HG03439 (cell line): Measurements from ENCODE around the gene ATG2A.
"Not testable (repeated sequence)": the region's sequence is repeated elsewhere in the genome, so short reads cannot be mapped to it uniquely, and the experiment has no call there.

ENCODE experiments used
- ATAC-seq: cut with Tn5 transposase; IDR thresholded peaks from one replicate; pipeline ENCODE4 v1.9.1; 2021; ENCODE audit warnings: mild to moderate bottlenecking, moderate library complexity; ENCODE audit not compliant: unreplicated experiment

Gene ATG2A

DNA sequence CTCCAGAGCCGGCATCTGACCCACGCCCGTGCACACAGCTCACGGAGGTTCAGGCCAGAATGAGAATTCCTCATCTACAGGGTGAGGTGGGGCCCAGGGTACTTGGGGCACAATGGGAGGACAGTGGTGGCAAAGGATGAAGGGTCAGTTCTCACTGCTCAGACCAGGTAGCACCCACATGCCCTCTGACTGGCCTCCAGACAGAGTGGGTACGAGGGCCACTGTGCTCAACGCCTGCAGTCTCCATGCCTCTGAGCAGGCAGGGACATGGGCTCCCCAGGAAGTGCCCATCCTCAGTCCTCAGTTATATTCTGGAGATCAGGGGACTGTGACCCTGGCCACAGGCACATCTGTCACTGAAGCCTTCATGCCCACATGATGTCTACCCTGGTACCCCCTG, 59.5 kb downstream of the ATG2A start:
- no peak for ATAC-seq

- no peak for ATAC-seq
Measured at GRCh38 chr11:64856382-64857227, 60.4 kb downstream of the ATG2A start.

DNA sequence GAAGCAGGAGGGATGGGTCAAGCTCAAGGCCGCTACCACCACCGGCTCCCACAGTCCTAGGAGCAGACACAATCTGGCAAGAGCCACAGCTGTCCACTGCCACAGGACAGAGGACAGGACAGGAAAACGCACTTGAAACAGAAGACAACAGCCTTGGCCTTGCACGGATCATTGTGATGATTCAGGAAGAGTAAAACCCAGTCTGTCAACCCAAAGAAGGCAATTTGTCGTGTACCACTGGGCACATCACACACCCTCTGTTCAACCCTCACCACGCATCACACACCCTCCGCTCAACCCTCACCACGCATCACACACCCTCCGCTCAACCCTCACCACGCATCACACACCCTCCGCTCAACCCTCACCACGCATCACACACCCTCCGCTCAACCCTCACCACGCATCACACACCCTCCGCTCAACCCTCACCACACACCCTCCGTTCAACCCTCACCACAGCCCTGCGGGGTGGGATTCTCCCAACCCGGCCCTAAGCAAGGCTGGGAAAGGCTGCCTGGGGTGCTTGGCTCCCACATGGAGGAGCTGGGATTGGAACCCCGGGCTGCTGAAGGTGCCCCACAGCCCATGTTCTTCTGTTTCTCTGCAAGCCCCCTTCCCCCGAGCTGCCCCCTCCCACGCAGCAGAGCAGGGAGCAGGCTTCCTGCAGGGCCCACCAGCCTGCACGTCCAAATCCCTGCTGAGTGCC, 61.3 kb downstream of the ATG2A start:
- no peak for ATAC-seq

GRCh38 chr11:64854534-64855502, 62.2 kb downstream of the ATG2A start:
- ATAC-seq: no peak

DNA sequence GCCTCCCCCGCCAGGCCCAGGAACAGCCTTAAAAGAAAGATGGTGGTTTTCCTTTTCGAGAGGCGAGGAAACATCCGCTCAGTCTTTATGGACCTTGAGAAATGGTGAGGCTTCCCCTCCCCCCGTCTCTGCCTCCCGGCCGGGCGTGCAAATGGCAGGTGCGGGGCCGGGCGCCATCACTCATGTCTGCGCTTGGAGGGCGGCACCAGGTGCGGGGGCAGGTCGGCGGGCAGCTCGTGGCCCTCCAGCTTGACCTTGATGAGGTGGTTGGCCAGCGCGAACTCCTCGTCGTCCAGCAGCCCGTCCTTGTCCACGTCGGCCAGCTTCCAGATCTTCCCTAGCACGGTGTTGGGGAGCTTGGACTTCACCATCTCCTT, 62.9 kb downstream of the ATG2A start:
- no peak for ATAC-seq

GRCh38 chr11:64853709-64854108, 63.3 kb downstream of the ATG2A start:
- no peak for ATAC-seq

DNA sequence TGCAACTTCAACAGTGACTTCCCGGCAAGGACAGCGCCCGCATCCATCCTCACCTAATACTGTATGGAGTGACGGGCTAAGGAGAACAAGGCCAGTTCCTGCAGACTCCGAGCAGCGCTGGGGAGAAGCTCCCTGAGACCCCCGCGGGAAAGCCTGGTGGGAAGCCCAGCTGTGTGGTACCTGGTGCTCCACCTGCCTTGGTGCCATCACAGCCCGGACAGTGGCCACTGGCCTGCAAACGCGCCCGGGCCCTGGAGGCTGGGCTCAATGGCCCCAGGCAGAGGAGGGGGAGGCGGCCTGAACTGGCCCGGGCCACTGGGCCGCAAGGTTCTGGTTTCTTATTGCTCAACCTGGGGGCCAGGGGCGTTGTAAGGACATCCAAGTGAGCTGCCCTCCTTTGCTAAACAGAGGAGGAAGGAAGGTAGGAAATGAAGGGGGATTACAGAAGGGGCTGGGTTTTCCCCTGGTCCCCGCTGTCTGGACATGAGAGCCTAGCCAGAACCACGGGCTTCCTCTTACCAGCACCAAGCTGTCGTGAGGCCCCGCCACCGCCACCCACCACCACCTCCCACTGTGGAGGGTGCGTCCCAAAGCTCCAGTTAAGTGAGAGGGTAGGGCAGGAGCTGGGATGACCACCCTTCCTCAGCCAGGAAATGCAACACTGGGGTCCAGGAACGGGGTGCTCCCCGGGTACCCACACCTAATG, 64.1 kb downstream of the ATG2A start:
- ATAC-seq: no peak

DNA sequence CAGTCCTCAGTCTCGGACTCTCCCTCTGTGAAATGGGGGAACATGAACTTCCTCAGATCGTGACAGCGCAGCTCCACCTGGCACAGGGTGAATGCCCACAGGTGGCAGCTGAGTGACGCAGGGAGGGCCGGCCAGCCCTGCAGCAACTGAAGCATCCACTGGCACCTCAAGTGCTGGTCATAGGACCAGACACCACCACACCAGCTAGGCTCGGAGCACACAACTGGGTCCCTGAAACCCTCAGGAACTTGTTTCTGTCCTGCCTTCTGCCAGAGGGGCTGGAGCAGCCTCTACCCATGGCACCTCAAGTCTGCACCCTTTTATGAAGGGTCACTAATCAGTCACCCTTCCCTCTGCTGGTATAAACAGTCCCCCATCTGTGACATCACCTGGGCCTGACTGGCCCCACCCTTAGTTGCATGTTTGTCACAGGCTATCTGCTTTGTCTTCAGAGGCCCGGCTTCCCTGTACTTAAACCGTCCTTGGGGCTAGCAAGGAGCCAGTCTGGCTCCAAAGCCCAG, 65.1 kb downstream of the ATG2A start:
- peak; percentile 16 for ATAC-seq

- peak; percentile 59 for ATAC-seq
Measured at GRCh38 chr11:64850979-64851567, 65.9 kb downstream of the ATG2A start.

- no peak for ATAC-seq
Measured at GRCh38 chr11:64849598-64850356, 67.2 kb downstream of the ATG2A start.

DNA sequence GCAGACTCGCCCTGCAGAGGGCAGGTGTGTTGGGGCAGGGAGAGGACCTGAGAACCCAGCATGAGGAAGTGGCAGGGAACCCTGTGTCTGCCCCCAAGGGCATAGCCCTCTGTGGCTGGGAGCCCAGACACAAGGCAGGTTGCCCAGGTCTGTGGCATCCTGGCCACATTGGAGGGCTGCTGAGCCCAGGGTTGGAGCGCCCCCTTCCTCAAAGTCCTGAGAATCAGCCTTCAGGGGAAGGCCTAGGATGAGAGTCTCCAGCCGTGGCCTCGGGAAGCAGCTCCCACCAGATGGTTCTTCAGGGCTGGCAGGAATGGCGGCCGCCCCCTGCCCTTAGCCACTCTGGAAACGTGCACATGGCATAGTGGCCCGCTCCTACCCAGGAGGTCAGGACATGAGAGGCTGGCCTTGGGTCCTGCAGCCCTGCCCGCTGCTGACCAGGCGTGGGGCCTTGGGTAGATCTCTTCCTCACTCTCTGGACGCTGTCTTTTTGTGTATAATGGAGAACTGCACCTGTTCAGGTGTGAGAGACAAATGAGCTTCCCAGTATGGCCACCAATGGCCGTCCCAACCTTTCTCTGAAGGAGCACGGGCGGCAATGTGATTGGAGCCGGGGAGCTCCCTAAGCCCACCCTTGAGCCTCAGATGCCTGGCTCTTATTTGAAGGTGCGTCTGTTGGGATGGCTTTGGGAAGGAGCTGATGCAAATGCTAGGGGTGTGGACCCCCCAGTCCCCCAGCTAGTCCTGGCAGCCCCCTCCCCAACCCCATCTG, 68.0 kb downstream of the ATG2A start:
- ATAC-seq: no peak

DNA sequence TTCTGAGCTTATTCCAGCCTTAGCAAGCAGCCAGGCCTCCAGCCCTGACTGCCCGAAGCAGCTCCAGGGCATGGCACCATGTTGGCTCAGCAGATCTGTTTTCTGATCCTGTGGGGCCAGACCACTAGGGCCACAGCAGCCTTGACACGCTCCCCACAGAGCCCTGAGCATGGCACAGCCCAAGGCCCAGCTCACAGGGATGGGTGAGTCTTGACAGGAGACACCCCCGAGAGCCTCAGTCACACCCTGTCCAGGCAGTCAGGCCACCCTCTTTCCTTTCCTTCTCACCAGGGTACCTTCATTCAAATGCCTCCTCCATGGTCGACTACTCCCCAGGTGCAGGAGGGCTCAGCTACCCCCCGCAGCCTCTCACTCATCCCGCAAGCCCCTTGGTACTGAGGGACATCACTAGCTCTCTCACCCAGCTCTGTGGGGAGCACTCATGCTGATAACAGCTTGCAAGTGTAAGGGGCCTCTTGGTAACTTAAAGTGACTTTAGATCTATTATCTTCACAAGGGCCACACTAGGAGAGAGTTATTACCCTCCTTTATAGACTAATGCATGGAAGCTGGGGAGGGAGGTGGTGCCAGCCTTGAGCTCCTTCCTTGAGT, 68.7 kb downstream of the ATG2A start:
- no peak for ATAC-seq

DNA sequence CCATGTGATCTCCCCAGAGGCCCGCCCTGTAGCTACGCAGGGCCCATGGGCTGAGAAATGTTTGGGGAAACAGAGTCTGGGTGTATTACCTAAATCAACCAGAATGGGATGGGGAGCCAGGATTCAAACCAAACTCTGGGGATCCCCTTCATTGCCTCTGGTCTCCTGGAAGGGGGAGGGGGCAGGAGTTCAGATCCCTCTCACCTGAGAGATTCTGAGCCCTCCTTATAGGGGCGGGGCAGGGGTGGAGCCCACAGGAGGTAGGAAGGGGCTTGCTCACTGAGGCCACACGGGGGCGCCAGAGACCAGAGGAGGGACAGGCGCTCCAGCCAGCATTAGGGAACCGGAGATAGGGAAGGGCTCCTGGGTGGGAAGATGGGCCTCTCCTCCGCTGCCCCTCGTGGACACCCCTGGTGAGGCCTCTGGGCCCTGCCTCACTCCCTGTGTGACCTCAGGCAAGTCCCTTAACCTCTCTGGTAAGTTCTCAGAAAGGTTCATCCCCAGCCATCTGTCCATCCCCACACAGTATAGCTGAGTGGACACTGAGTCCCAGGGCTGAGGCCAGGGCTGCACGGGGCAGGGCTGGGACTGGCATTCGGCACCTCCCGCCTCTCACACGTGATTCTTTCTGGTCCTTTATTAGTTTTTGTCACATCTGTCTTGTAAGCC, 69.9 kb downstream of the ATG2A start:
- ATAC-seq: no peak

DNA sequence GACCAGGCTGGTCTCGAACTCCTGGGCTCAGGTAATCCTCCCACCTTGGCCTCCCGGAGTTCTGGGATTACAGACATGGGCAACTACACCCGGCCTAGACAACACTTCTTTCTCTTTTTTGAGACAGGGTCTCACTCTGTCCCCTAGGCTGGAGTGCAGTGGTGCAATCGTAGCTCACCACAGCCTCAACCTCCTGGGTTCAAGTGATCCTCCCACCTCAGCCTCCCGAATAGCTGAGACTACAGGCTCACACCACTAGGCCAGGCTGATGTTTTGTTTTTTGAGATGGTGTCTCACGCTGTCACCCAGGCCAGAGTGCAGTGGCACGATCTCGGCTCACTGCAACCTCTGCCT, 71.3 kb downstream of the ATG2A start:
- not testable (repeated sequence) for ATAC-seq

DNA sequence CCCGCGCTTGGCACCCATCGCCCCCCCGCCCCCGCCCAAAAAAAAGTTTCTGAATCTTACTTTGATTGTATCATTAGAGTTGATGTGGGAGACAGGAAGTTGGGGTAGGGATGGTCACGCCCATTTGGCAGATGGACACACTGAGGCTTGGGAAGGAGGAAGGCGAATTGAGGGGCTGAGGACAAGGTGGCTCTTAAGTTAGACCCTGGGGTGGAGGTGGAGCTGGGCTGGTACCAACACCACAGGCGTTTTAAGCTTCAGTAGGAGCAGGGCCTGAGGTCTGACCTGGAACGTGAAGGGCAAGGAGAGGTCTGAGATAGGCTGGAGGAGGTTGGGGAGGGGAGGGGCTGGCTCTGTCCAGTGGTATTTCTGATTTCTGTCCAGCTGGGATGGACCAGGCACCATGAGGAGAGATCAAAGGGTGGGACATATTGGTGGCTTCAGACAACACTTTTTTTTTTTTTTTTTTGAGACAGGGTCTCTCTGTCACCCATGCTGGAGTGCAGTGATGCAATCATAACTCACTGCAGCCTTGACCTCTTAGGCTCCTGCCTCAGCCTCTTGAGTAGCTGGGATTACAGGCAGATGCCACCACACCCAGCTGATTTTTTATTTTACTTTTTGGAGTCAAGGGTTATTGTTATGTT, 71.8 kb downstream of the ATG2A start:
- no peak for ATAC-seq
